ENCODE data around the gene NFIX.

NFIX gene

DNA sequence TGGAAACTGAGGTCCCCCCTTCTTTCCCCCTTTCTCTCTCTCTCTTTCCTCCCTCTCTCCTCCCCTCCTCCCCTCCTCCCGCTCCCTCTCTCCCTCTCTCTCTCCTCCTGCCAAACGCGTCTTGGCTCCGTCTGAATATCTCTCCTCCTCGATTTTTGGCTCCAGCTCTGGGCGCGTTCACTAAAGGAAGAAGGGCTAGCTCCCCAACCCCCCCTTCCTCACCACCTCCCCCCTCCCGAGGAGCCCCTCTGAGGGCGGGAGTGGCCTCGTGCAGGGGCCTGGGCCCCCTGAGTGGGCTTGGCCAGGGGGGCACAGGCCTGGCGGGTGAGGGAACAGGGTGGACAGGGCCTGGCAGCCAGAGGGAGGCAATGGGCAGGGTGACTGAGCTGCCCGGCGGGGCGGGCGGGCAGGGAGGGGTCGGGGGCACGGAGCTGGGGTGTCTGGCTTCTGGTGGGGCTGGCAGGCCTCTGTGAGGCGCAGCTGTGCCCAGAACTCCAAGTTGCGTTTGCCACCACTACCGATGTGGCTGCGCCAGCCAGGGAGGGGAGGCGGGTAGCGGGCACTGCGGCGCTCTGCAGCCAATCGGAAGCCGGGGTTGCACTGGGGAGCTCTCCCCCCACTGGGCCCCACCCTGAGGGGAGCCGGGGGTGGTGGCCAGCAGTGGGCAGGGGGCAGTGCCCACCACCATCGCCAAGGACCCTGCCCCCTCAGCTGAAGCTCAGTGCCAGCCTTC lies 7.1 kb downstream of the NFIX start:
- H3K27me3 ChIP-seq (ENCODE audit: control insufficient read depth, insufficient read depth, low read length), result peaks cover 95% of the 10 kb centered on the region
- H3K4me1 ChIP-seq (ENCODE audit: control insufficient read depth, insufficient read depth, low read length), result no peaks in the 10 kb centered on the region
- no peak overlapping the region for H3K9ac ChIP-seq (ENCODE audit: low read length)
- H3K9me3 ChIP-seq (ENCODE audit: control insufficient read depth, insufficient read depth, low read depth, low read length), result no peaks in the 10 kb centered on the region
- H3K4me3 ChIP-seq (ENCODE audit: low read depth, low read length), result no peak overlapping the region
- H3K27ac ChIP-seq (ENCODE audit: low read depth, low read length), result no peak overlapping the region
- H3K36me3 ChIP-seq (ENCODE audit: control insufficient read depth, insufficient read depth, low read length), result no peaks in the 10 kb centered on the region

DNA sequence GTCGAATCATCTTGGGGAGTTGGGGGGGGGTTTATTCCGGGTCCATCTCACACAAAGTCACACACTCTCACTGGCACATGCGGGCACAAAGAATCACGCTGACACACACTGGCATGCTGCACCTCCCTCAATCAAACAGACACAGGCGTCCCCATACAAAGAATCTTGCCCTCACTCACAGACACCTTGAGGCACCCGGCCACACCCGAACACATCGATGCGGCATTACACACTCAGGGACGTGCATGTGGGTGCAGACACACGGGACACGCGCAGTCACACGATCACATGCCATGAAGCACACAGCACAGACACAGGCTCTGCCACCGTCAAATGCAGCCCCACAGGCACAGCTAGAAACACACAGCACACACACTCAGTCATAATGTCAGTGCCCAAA lies 7.8 kb downstream of the NFIX start:
- Histone ChIP-seq H3K9me3 (ENCODE audit: control insufficient read depth, insufficient read depth, low read depth, low read length) (no peaks in the 10 kb centered on the region), H3K4me3 (ENCODE audit: low read depth, low read length) (no peak overlapping the region), H3K27ac (ENCODE audit: low read depth, low read length) (no peak overlapping the region), H3K4me1 (ENCODE audit: control insufficient read depth, insufficient read depth, low read length) (no peaks in the 10 kb centered on the region), H3K9ac (ENCODE audit: low read length) (no peak overlapping the region), H3K27me3 (ENCODE audit: control insufficient read depth, insufficient read depth, low read length) (peaks cover 95% of the 10 kb centered on the region), H3K36me3 (ENCODE audit: control insufficient read depth, insufficient read depth, low read length) (no peaks in the 10 kb centered on the region)

DNA sequence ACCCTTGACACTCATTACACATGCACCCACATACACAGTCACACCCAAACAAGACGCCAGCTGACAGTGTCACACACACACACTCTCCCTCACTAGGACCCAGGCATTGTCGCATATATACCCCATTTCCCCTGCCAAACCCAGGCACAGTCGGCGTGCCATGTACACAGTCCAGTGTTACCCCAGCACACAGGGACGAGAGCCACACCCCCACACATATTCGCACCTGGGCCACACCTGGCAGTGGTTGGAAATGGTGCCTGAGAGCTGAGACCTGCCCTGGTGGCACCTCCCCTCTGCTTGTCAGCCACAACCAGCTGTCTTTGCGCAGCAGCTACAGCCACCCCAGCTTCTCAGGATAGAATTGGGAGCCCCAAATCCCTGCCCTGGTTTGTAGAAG lies 9.0 kb downstream of the NFIX start:
- Histone ChIP-seq H3K9ac (ENCODE audit: low read length) (no peak overlapping the region), H3K4me1 (ENCODE audit: control insufficient read depth, insufficient read depth, low read length) (no peaks in the 10 kb centered on the region), H3K27me3 (ENCODE audit: control insufficient read depth, insufficient read depth, low read length) (peaks cover 96% of the 10 kb centered on the region), H3K9me3 (ENCODE audit: control insufficient read depth, insufficient read depth, low read depth, low read length) (no peaks in the 10 kb centered on the region), H3K4me3 (ENCODE audit: low read depth, low read length) (no peak overlapping the region), H3K36me3 (ENCODE audit: control insufficient read depth, insufficient read depth, low read length) (no peaks in the 10 kb centered on the region), H3K27ac (ENCODE audit: low read depth, low read length) (no peak overlapping the region)

DNA sequence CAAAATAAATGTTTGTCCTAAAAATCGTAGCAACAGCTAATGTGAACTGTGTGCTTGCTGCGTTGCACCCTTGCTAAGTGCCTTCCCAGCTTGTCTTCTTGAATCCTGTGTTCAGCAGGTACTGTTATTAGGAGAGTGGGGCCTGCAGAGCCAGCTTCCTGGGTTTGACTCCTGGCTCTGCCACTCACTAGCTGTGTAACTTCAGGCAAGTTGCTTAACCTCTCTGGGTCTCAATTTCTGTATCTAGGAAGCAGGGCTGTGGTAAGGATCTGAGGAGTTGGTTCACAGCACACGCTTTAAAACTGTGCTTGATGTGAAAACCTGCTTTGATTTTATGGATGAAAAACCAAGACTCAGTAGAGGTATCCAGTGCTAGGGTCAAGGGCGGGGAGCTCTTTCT lies 10.0 kb downstream of the NFIX start:
- Histone ChIP-seq H3K9me3 (ENCODE audit: control insufficient read depth, insufficient read depth, low read depth, low read length) (no peaks in the 10 kb centered on the region), H3K4me3 (ENCODE audit: low read depth, low read length) (no peak overlapping the region), H3K9ac (ENCODE audit: low read length) (no peak overlapping the region), H3K27ac (ENCODE audit: low read depth, low read length) (no peak overlapping the region), H3K4me1 (ENCODE audit: control insufficient read depth, insufficient read depth, low read length) (peaks cover 9% of the 10 kb centered on the region), H3K36me3 (ENCODE audit: control insufficient read depth, insufficient read depth, low read length) (no peaks in the 10 kb centered on the region), H3K27me3 (ENCODE audit: control insufficient read depth, insufficient read depth, low read length) (peaks cover 96% of the 10 kb centered on the region)

DNA sequence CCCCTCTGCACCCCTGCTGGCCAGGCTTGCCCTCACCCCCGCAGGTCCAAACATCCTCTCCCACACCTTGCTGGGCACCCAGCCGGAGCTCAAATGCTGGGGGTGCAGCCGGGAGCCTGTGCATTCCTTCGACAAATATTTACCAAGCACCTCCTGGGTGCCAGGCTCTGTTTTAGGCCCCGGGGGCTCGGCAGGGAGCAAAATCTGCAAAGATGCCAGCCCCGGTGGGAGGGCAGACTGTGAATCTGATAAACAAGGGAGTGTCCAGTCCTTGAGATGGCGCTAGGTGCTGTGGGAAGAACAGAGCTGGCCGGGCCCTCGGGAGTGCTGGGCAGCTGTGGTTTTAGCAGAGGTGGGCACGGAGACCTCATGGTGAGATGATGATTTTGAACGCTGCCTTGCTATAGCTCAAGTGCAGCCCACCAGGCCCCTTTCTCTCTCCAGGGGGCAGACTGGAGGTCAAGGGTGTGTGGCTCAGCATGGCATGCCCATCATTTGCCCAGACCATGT lies 10.6 kb downstream of the NFIX start:
- Histone ChIP-seq H3K4me1 (ENCODE audit: control insufficient read depth, insufficient read depth, low read length) (peaks cover 13% of the 10 kb centered on the region), H3K27me3 (ENCODE audit: control insufficient read depth, insufficient read depth, low read length) (peaks cover 96% of the 10 kb centered on the region), H3K9ac (ENCODE audit: low read length) (no peak overlapping the region)

DNA sequence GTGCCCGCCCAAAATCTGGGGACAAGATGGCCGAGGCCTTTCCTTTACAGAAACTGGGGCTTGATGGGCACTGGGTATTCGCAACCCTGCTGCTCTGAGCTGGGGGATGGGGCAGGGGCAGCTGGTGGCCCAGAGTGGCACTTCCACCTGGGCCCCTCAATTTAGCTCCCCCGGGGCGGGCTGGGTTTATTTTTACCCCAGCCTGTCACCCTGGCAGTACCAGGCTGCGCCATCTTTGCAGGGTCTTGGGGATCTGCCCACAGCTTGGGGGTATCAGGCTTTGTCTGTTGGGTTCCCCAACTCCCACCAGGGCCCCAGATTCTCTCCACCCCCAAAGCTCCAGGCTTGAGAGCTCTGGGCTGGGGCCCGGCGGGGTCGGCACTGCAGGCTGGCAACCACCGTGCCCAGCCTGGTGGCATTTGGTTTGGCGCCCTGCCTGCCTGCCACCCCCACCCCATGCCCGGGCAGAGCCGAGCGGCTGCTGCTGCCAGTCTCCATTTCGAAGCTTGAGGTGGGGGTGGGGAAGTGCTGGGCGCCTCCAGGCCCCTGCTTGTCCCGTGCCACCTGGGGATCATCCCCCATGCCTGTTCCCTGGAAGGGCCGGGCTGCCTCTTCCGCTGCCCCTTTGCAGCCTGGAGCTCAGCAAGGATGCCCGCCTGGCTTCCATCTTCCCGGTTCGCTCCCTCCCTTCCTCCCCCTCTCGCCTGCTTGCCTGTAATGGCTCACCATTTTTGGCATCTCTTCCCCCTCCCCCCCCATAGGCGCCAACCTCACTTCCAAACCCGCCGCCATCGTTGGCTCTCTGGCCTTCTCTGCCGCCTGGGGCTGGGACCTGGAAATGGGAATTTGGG lies 11.4 kb downstream of the NFIX start:
- Histone ChIP-seq H3K4me3 (ENCODE audit: low read depth, low read length) (no peak overlapping the region), H3K9ac (ENCODE audit: low read length) (no peak overlapping the region), H3K4me1 (ENCODE audit: control insufficient read depth, insufficient read depth, low read length) (peaks cover 16% of the 10 kb centered on the region), H3K27ac (ENCODE audit: low read depth, low read length) (no peak overlapping the region), H3K9me3 (ENCODE audit: control insufficient read depth, insufficient read depth, low read depth, low read length) (no peaks in the 10 kb centered on the region), H3K36me3 (ENCODE audit: control insufficient read depth, insufficient read depth, low read length) (no peaks in the 10 kb centered on the region), H3K27me3 (ENCODE audit: control insufficient read depth, insufficient read depth, low read length) (peaks cover 96% of the 10 kb centered on the region)

More for the DNA sequence above, 10.6 kb downstream of the NFIX start:
- H3K4me3 ChIP-seq (ENCODE audit: low read depth, low read length), result no peak overlapping the region
- H3K9me3 ChIP-seq (ENCODE audit: control insufficient read depth, insufficient read depth, low read depth, low read length), result no peaks in the 10 kb centered on the region
- H3K36me3 ChIP-seq (ENCODE audit: control insufficient read depth, insufficient read depth, low read length), result no peaks in the 10 kb centered on the region
- no peak overlapping the region for H3K27ac ChIP-seq (ENCODE audit: low read depth, low read length)

DNA sequence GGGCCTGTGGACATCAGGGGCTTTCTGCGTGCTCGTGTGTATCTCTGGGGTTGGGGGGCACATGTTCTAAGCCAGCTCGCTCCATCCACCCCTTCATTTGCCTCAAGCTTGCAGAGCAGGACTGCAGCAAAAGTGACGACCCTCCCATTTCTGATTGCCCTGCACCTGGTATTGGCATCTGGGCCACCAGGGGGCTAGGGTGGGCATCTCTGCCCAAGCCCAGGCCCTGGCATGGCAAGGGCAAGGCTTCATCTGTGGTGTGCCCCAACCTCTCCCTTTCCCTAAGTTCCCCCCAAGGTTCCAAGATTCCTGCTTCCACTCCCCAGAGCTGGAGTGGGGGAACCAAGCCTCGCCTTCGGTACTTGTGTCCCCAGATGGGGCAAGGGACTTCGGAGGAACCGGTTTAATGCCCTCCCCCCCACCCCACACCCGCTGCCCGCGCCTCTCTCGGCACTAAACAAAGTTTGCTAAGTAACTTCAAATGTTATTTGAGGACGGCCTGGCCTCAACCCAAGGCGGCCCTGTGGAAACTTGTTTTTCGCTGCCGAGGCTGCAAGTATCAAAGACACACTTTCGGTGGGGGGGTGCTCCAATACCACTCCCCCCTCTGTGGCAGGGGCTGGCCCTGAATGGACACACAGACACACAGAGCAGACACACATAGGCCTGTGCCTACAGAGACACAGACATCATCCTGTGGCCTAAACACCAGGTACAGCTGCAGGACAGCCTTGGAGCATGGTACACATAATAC lies 12.2 kb downstream of the NFIX start:
- no peaks in the 10 kb centered on the region for H3K9me3 ChIP-seq (ENCODE audit: control insufficient read depth, insufficient read depth, low read depth, low read length)
- peaks cover 99% of the 10 kb centered on the region for H3K27me3 ChIP-seq (ENCODE audit: control insufficient read depth, insufficient read depth, low read length)
- H3K4me3 ChIP-seq (ENCODE audit: low read depth, low read length), result no peak overlapping the region
- no peak overlapping the region for H3K9ac ChIP-seq (ENCODE audit: low read length)
- peaks cover 19% of the 10 kb centered on the region for H3K4me1 ChIP-seq (ENCODE audit: control insufficient read depth, insufficient read depth, low read length)
- H3K27ac ChIP-seq (ENCODE audit: low read depth, low read length), result no peak overlapping the region
- no peaks in the 10 kb centered on the region for H3K36me3 ChIP-seq (ENCODE audit: control insufficient read depth, insufficient read depth, low read length)

DNA sequence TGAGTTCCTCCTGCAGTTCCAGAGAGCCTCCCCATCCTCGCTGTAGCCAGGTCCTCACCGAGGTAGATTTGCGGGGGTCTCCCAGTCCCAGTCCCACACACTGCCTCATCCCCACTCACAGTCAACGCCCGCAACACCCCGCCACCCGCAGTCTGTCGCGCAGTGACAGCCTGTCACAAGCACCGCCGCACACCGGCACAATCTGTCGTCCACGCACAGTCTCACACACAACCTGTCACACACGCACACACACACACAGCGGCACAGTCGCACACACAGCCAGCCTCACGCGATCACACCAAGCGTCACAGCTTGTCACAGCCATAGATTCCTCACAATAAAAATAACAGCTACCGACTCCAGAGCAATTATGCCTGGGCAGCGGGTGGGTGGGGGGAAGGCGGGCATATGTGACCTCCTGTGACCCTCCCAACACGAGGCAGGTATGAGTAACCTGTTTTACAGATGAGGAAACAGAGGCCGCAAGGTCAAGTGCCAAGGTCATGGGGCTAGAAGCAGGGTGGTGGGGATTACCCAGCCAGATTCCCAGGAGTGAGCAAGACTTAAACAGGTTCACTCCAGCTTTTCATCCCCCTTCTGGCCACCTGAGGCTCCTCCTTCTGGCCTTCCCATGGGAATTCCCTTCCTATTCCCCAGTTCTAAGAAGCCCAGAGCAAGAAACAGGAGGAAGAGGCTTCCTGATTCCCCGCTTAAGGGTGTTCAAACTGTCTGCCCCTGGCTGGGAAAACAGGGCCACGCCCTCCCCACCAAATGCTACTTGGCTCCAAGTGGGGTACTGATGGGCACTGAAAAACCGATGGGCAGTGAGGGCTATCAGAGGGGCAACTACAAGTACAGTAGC lies 13.9 kb downstream of the NFIX start:
- H3K27me3 ChIP-seq (ENCODE audit: control insufficient read depth, insufficient read depth, low read length), result peaks cover 99% of the 10 kb centered on the region
- H3K4me3 ChIP-seq (ENCODE audit: low read depth, low read length), result no peak overlapping the region
- no peaks in the 10 kb centered on the region for H3K36me3 ChIP-seq (ENCODE audit: control insufficient read depth, insufficient read depth, low read length)
- peaks cover 33% of the 10 kb centered on the region for H3K4me1 ChIP-seq (ENCODE audit: control insufficient read depth, insufficient read depth, low read length)
- H3K9ac ChIP-seq (ENCODE audit: low read length), result no peak overlapping the region
- H3K9me3 ChIP-seq (ENCODE audit: control insufficient read depth, insufficient read depth, low read depth, low read length), result no peaks in the 10 kb centered on the region
- no peak overlapping the region for H3K27ac ChIP-seq (ENCODE audit: low read depth, low read length)

DNA sequence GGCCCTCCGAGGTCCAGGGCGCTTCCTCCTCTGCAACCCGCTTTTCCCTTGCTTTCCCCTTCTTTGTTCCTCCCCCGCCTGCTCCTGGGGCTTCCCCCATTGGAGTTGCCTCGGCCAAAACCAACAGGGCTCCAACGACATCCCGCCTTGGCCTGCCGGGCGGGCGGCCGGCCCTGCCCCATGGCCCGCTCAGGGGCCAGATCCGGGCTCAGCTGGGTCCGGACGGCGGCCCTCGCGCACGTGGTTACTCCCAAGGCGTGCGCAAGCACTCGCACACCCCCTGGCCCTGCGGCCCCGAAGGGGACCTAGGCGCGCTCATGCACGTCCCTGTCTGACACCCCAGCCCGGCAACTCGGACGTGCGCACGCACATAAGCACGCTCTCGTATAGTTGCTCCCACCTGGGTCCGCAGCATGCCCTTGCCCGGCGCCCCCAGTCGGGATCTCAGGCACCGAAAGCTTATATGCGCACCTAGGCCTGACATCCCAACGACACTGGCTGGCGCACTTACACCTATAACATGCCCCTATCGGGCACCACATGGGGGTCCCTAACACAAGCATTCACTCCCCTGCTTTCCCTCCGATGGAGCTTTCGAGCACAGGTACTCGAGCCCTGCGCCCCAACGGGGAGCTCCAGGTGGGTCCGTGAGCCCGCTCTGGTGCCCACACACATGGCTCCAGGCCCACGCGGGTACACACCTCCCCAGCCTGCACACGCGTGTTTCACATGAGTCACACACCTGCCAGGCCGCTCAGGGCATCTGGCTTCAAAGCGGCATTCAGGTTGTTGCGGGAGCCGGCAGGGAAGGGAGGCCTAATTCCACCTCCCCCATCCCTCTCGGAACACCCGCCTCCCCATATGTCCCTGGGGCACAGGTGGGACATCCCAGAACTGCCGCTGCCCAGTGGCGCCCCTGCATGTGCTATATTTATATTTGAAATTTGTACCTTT lies 15.0 kb downstream of the NFIX start:
- Histone ChIP-seq H3K4me3 (ENCODE audit: low read depth, low read length) (peak overlapping the region; percentile 36), H3K27me3 (ENCODE audit: control insufficient read depth, insufficient read depth, low read length) (peaks cover 100% of the 10 kb centered on the region), H3K9ac (ENCODE audit: low read length) (no peak overlapping the region), H3K36me3 (ENCODE audit: control insufficient read depth, insufficient read depth, low read length) (no peaks in the 10 kb centered on the region), H3K27ac (ENCODE audit: low read depth, low read length) (no peak overlapping the region), H3K9me3 (ENCODE audit: control insufficient read depth, insufficient read depth, low read depth, low read length) (no peaks in the 10 kb centered on the region), H3K4me1 (ENCODE audit: control insufficient read depth, insufficient read depth, low read length) (peaks cover 38% of the 10 kb centered on the region)
